Measurements from ENCODE around the gene BANF1. TPM values are rescaled to one million over a fixed set of nuclear protein-coding genes. Genes with fewer than 3 reads are reported as not detected.
A peak's percentile ranks its signal among the peaks of the same experiment; 100 is the strongest.

Gene BANF1
- total and polyA plus RNA-seq, 9 of the 15 experiments (the other 6 are each of a cell fraction or from before 2014, with no cell fraction given) = 108 to 651 (median 263) TPM

DNA sequence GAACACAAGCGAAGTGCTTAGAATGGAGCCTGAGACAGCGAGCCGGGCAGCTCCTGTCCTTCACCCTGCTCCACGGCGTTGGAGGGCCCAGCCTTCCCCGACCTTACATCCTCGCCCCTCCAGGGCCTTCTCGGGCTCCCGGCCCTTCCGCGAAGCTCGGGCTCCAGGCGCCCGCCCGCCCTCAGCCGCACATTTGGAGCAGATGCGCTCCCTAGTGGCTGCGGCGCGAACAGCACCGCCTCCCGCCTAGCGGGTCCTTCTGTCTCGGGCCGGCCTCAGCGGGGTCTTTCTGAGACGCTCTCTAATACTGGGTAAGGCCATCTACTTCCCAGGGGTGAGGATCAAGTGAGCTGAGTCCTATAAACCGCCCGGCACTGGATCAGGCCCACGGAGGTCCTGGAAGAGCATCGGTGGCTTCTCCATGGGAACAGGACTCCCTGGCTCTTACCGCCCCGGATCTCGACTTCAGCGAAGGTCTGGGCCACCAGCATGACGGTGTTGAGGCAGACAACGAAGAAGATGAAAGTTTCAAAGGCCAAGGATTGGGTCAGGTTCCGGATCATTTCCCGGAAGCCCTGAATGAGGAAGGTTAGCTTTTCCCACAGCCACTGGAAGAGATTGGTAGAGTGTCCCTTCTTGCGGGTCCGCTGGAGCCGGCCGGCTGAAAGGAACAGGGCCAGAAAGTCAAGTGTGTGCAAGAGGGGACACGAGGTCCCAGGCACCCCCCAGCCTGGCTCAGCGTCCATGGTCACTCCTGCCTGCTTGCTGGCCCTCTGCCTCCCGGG lies 20.3 kb downstream of the BANF1 start (continued):
- TF ChIP-seq, protein P1, sequence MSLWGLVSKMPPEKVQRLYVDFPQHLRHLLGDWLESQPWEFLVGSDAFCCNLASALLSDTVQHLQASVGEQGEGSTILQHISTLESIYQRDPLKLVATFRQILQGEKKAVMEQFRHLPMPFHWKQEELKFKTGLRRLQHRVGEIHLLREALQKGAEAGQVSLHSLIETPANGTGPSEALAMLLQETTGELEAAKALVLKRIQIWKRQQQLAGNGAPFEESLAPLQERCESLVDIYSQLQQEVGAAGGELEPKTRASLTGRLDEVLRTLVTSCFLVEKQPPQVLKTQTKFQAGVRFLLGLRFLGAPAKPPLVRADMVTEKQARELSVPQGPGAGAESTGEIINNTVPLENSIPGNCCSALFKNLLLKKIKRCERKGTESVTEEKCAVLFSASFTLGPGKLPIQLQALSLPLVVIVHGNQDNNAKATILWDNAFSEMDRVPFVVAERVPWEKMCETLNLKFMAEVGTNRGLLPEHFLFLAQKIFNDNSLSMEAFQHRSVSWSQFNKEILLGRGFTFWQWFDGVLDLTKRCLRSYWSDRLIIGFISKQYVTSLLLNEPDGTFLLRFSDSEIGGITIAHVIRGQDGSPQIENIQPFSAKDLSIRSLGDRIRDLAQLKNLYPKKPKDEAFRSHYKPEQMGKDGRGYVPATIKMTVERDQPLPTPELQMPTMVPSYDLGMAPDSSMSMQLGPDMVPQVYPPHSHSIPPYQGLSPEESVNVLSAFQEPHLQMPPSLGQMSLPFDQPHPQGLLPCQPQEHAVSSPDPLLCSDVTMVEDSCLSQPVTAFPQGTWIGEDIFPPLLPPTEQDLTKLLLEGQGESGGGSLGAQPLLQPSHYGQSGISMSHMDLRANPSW (CRISPR knock-in tag; IDR thresholded peaks at IDR 0.05) = 0 out of 2 replicates have a peak, but pooled peaks have one; percentile 65
- TF ChIP-seq KLF13 (tag; IDR thresholded peaks at IDR 0.05; ENCODE audit: borderline replicate concordance, low read depth) (no peak), SOX6 (IDR thresholded peaks at IDR 0.05) (peak; percentile 17; the same call in 1 of the 2 replicates), PHF8 (IDR thresholded peaks at IDR 0.05; ENCODE audit: borderline replicate concordance, low read length) (peak; percentile 38; the same call in 1 of the 2 replicates), SMARCC2 (IDR thresholded peaks at IDR 0.05; ENCODE audit: low read depth) (no peak), EZH2 (IDR thresholded peaks at IDR 0.05; ENCODE audit: borderline replicate concordance, low read depth, low read length) (no peak), GATAD2B (IDR thresholded peaks at IDR 0.05; ENCODE audit: borderline replicate concordance) (no peak), NR2F6 (CRISPR knock-in tag; IDR thresholded peaks at IDR 0.05) (no peak), RBM22 (IDR thresholded peaks at IDR 0.05; ENCODE audit: low read depth, low read length, poor library complexity, severe bottlenecking) (no peak), ZNF134 (CRISPR knock-in tag; conservative IDR thresholded peaks at IDR 0.05) (no peak), USF1 (CRISPR knock-in tag; IDR thresholded peaks at IDR 0.05) (no peak), TEAD4 (IDR thresholded peaks at IDR 0.05; ENCODE audit: low read length) (no peak), TEAD4 (CRISPR knock-in tag; IDR thresholded peaks at IDR 0.05; ENCODE audit: borderline replicate concordance) (no peak), ARID1B (IDR thresholded peaks at IDR 0.05) (no peak; the same call in 1 of the 2 replicates), CXXC5 (CRISPR knock-in tag; IDR thresholded peaks at IDR 0.05) (peak; percentile 54; the same call in 1 of the 2 replicates), TRIM28 (IDR thresholded peaks at IDR 0.05) (no peak), HDAC2 (IDR thresholded peaks at IDR 0.05) (no peak), BRF2 (IDR thresholded peaks at IDR 0.05; ENCODE audit: borderline replicate concordance, insufficient read depth, insufficient read length) (no peak), SMARCB1 (IDR thresholded peaks at IDR 0.05; ENCODE audit: insufficient read length, low read depth) (no peak), GTF2E2 (tag; IDR thresholded peaks at IDR 0.05) (no peak), CHD1 (IDR thresholded peaks at IDR 0.05; ENCODE audit: low read length) (no peak), ZBTB17 (CRISPR knock-in tag; IDR thresholded peaks at IDR 0.05) (0 out of 2 replicates have a peak, but pooled peaks have one; percentile 7), CREB1 (IDR thresholded peaks at IDR 0.05) (no peak), CREB1 (CRISPR knock-in tag; IDR thresholded peaks at IDR 0.05) (peak; percentile 37; the same call in 1 of the 2 replicates)
